ENCODE results near the gene KCNJ5.

KCNJ5 gene

GRCh38 chr11:128934351-128934750 is 43.2 kb downstream of the KCNJ5 start:
- H3K4me1 ChIP-seq = no peaks in the 10 kb centered on the region
- no peaks in the 10 kb centered on the region for H3K79me2 ChIP-seq
- no peak overlapping the region for H3K4me2 ChIP-seq (ENCODE audit: low read length)
- no peak overlapping the region for H2AFZ ChIP-seq
- no peak overlapping the region for H3K27ac ChIP-seq
- no peak overlapping the region for H3K4me3 ChIP-seq (ENCODE audit: low read depth, low read length)
- H3K36me3 ChIP-seq (ENCODE audit: control insufficient read depth, insufficient read depth, low read length) = no peaks in the 10 kb centered on the region
- TF ChIP-seq CTCF (IDR thresholded peaks at IDR 0.05) = no peak
- no peaks in the 10 kb centered on the region for H3K9me3 ChIP-seq (ENCODE audit: control insufficient read depth, low read length)
- no peak overlapping the region for H3K9ac ChIP-seq
- no peaks in the 10 kb centered on the region for H3K27me3 ChIP-seq (ENCODE audit: control insufficient read depth, insufficient read depth, low read length)

GRCh38 chr11:128934926-128935325 is 43.8 kb downstream of the KCNJ5 start:
- no peaks in the 10 kb centered on the region for H3K36me3 ChIP-seq (ENCODE audit: control insufficient read depth, insufficient read depth, low read length)
- no peaks in the 10 kb centered on the region for H3K27me3 ChIP-seq (ENCODE audit: control insufficient read depth, insufficient read depth, low read length)
- H3K4me3 ChIP-seq (ENCODE audit: low read depth, low read length) = no peak overlapping the region
- no peaks in the 10 kb centered on the region for H3K4me1 ChIP-seq
- H3K9ac ChIP-seq = no peak overlapping the region
- TF ChIP-seq CTCF (IDR thresholded peaks at IDR 0.05) = no peak
- no peak overlapping the region for H3K4me2 ChIP-seq (ENCODE audit: low read length)
- no peaks in the 10 kb centered on the region for H3K79me2 ChIP-seq
- H2AFZ ChIP-seq = no peak overlapping the region
- no peak overlapping the region for H3K27ac ChIP-seq
- H3K9me3 ChIP-seq (ENCODE audit: control insufficient read depth, low read length) = no peaks in the 10 kb centered on the region

GRCh38 chr11:128936606-128937251 is 45.6 kb downstream of the KCNJ5 start:
- Histone ChIP-seq H3K27ac (no peak overlapping the region), H2AFZ (no peak overlapping the region), H3K4me2 (ENCODE audit: low read length) (no peak overlapping the region), H3K27me3 (ENCODE audit: control insufficient read depth, insufficient read depth, low read length) (no peaks in the 10 kb centered on the region), H3K4me1 (no peaks in the 10 kb centered on the region), H3K9me3 (ENCODE audit: control insufficient read depth, low read length) (no peaks in the 10 kb centered on the region), H3K36me3 (ENCODE audit: control insufficient read depth, insufficient read depth, low read length) (no peaks in the 10 kb centered on the region), H3K79me2 (no peaks in the 10 kb centered on the region), H3K4me3 (ENCODE audit: low read depth, low read length) (no peak overlapping the region), H3K9ac (no peak overlapping the region)
- no peak for TF ChIP-seq CTCF (IDR thresholded peaks at IDR 0.05)

GRCh38 chr11:128937480-128937879 is 46.3 kb downstream of the KCNJ5 start:
- H2AFZ ChIP-seq = no peak overlapping the region
- H3K9ac ChIP-seq = no peak overlapping the region
- no peaks in the 10 kb centered on the region for H3K36me3 ChIP-seq (ENCODE audit: control insufficient read depth, insufficient read depth, low read length)
- no peaks in the 10 kb centered on the region for H3K4me1 ChIP-seq
- H3K27ac ChIP-seq = no peak overlapping the region
- no peaks in the 10 kb centered on the region for H3K9me3 ChIP-seq (ENCODE audit: control insufficient read depth, low read length)
- H3K27me3 ChIP-seq (ENCODE audit: control insufficient read depth, insufficient read depth, low read length) = no peaks in the 10 kb centered on the region
- no peak overlapping the region for H3K4me2 ChIP-seq (ENCODE audit: low read length)
- TF ChIP-seq CTCF (IDR thresholded peaks at IDR 0.05) = no peak
- no peaks in the 10 kb centered on the region for H3K79me2 ChIP-seq
- H3K4me3 ChIP-seq (ENCODE audit: low read depth, low read length) = no peak overlapping the region
